ENCODE data around the gene FIGNL2.

FIGNL2 gene

GRCh38 chr12:51848326-51848727 is at the start of gene FIGNL2:
TSS of gene FIGNL2 (minus strand) at chr12:51848718. CDS start at chr12:51822413, 26,305 bp downstream.
- Mint-ChIP-seq H3K4me3 (peak within 1 kb of the TSS; percentile 90 to 91 (median 91)), H3K27me3 (ENCODE audit: low read depth) (peaks cover 41% of the 10 kb centered on the region), H3K36me3 (ENCODE audit: low read depth) (peaks cover 3% of the 10 kb centered on the region), H3K27ac (peak within 1 kb of the TSS; percentile 71 to 90 (median 83)), H3K9me3 (no peaks in the 10 kb centered on the region), H3K4me1 (peaks cover 61% of the 10 kb centered on the region)
- TF ChIP-seq CTCF (IDR thresholded peaks at IDR 0.05; ENCODE audit: unreplicated experiment in 3 of 3) = no peak

- Mint-ChIP-seq H3K9me3 (no peaks in the 10 kb centered on the region), H3K27me3 (ENCODE audit: low read depth) (peaks cover 5% of the 10 kb centered on the region), H3K36me3 (ENCODE audit: low read depth) (no peaks in the 10 kb centered on the region), H3K27ac (peak overlapping the region in 1 of 3 experiments; percentile 19), H3K4me3 (no peak overlapping the region), H3K4me1 (peaks cover 10% of the 10 kb centered on the region)
- no peak for TF ChIP-seq CTCF (IDR thresholded peaks at IDR 0.05; ENCODE audit: unreplicated experiment in 3 of 3)
Observed at GRCh38 chr12:51897181-51897580, 48.7 kb upstream of the FIGNL2 start.

- Mint-ChIP-seq H3K4me3 (no peak overlapping the region), H3K36me3 (ENCODE audit: low read depth) (no peaks in the 10 kb centered on the region), H3K27me3 (ENCODE audit: low read depth) (peaks cover 5% of the 10 kb centered on the region), H3K4me1 (peaks cover 5% of the 10 kb centered on the region), H3K27ac (no peak overlapping the region), H3K9me3 (no peaks in the 10 kb centered on the region)
- TF ChIP-seq CTCF (IDR thresholded peaks at IDR 0.05; ENCODE audit: unreplicated experiment in 3 of 3) = no peak
Observed at GRCh38 chr12:51896236-51896635, 47.7 kb upstream of the FIGNL2 start.

- H3K36me3 Mint-ChIP-seq (ENCODE audit: low read depth) = no peaks in the 10 kb centered on the region
- H3K4me3 Mint-ChIP-seq = no peak overlapping the region
- no peaks in the 10 kb centered on the region for H3K9me3 Mint-ChIP-seq
- no peak for TF ChIP-seq CTCF (IDR thresholded peaks at IDR 0.05; ENCODE audit: unreplicated experiment in 3 of 3)
- peaks cover 5% of the 10 kb centered on the region for H3K27me3 Mint-ChIP-seq (ENCODE audit: low read depth)
- H3K27ac Mint-ChIP-seq = peak overlapping the region in 1 of 3 experiments; percentile 46
- H3K4me1 Mint-ChIP-seq = peaks cover 5% of the 10 kb centered on the region
Observed at GRCh38 chr12:51895378-51896135, 47.0 kb upstream of the FIGNL2 start.

- H3K36me3 Mint-ChIP-seq (ENCODE audit: low read depth) = no peaks in the 10 kb centered on the region
- H3K9me3 Mint-ChIP-seq = no peaks in the 10 kb centered on the region
- peaks cover 8% of the 10 kb centered on the region for H3K27me3 Mint-ChIP-seq (ENCODE audit: low read depth)
- peaks cover 5% of the 10 kb centered on the region for H3K4me1 Mint-ChIP-seq
- TF ChIP-seq CTCF (IDR thresholded peaks at IDR 0.05; ENCODE audit: unreplicated experiment in 3 of 3) = no peak
- no peak overlapping the region for H3K27ac Mint-ChIP-seq
- H3K4me3 Mint-ChIP-seq = no peak overlapping the region
Observed at GRCh38 chr12:51893786-51894185, 45.3 kb upstream of the FIGNL2 start.

GRCh38 chr12:51891843-51892242 is 43.3 kb upstream of the FIGNL2 start:
- H3K27ac Mint-ChIP-seq = no peak overlapping the region
- no peak overlapping the region for H3K4me3 Mint-ChIP-seq
- peaks cover 10% of the 10 kb centered on the region for H3K27me3 Mint-ChIP-seq (ENCODE audit: low read depth)
- peak; percentile 33 to 54 (median 39) for TF ChIP-seq CTCF (IDR thresholded peaks at IDR 0.05; ENCODE audit: unreplicated experiment in 3 of 3)
- H3K4me1 Mint-ChIP-seq = peaks cover 10% of the 10 kb centered on the region
- H3K36me3 Mint-ChIP-seq (ENCODE audit: low read depth) = no peaks in the 10 kb centered on the region
- no peaks in the 10 kb centered on the region for H3K9me3 Mint-ChIP-seq
